Hepatocyte (in vitro differentiated cells): ENCODE measurements around the gene CNTN4.

ENCODE experiments used
- CTCF ChIP-seq: fragments of 200-600 bp; sonication (generic); IDR thresholded peaks from 2 replicates; pipeline ENCODE4 v1.5.1; 2016; ENCODE audit warnings: antibody characterized with exemption, mild to moderate bottlenecking; ENCODE audit not compliant: poor library complexity
- EZH2 ChIP-seq: fragments of 200-600 bp; sonication (generic); IDR thresholded peaks from 2 replicates; pipeline ENCODE4 v1.6.1; 2016; ENCODE audit warnings: antibody characterized with exemption, mild to moderate bottlenecking, borderline replicate concordance
- EZH2phosphoT487 ChIP-seq: fragments of 200-600 bp; sonication (generic); IDR thresholded peaks from one replicate; pipeline ENCODE4 v1.6.1; 2018; ENCODE audit warnings: antibody characterized with exemption, mild to moderate bottlenecking, low read depth, moderate library complexity; ENCODE audit not compliant: unreplicated experiment, severe bottlenecking

- TF ChIP-seq CTCF (no peak), EZH2phosphoT487 (no peak), EZH2 (no peak)
Measured at GRCh38 chr3:3084890-3085289, 986.2 kb downstream of the CNTN4 start.
